Neural cell (in vitro differentiated cells): ENCODE measurements around the gene HLA-DMA.

Experiments
- MXI1 ChIP-seq: fragments of 450-650 bp; conservative IDR thresholded peaks from 2 replicates; pipeline ENCODE4 v1.6.1; 2014; ENCODE audit warnings: antibody characterized with exemption, mild to moderate bottlenecking; ENCODE audit not compliant: poor library complexity, severe bottlenecking
- SMC3 ChIP-seq: fragments of 450-650 bp; conservative IDR thresholded peaks from 2 replicates; pipeline ENCODE4 v1.6.1; 2014; ENCODE audit warnings: antibody characterized with exemption, mild to moderate bottlenecking, moderate library complexity; ENCODE audit not compliant: poor library complexity

- TF ChIP-seq SMC3, result no peak
- TF ChIP-seq MXI1, result peak; percentile 34
These were observed 18.9 kb upstream of the HLA-DMA start for GRCh38 chr6:32971581-32972352.
